ENCODE measurements around the gene CCDC40. TPM values are rescaled to one million over a fixed set of nuclear protein-coding genes. Genes with fewer than 3 reads are reported as not detected.

The CCDC40 gene
- total and polyA plus RNA-seq, 9 of the 15 experiments (the other 6 are each of a cell fraction or from before 2014, with no cell fraction given) = 0.07 to 0.33 TPM; not detected in 7

DNA sequence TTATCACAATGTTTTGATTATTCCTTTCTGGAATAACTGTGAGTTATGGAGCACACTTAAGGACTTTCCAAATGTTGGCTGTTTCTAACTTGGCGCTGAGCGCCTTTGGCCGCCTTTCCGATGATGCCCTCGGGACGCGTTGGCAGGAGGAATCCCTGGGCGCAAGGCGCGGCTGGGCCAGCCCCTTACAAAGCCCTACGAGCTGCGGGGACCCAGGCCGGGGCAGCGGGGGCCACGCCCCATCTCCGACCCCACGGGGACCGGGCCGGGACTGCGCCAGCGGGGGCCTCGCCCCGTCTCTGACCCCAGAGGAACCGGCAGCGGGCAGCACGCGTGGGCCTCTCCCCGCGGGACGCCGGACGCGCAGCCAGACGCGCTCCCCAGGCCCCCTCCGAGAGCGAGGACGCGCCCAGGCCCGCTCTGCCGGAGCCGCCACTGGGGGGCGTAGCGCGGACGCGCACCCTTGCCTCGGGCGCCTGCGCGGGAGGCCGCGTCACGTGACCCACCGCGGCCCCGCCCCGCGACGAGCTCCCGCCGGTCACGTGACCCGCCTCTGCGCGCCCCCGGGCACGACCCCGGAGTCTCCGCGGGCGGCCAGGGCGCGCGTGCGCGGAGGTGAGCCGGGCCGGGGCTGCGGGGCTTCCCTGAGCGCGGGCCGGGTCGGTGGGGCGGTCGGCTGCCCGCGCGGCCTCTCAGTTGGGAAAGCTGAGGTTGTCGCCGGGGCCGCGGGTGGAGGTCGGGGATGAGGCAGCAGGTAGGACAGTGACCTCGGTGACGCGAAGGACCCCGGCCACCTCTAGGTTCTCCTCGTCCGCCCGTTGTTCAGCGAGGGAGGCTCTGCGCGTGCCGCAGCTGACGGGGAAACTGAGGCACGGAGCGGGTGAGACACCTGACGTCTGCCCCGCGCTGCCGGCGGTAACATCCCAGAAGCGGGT, 64.8 kb downstream of the CCDC40 start, which contains the start of gene GAA (continued):
- no peak for TF ChIP-seq ZNF561 (CRISPR knock-in tag; conservative IDR thresholded peaks at IDR 0.05)
- no peak for TF ChIP-seq PML (IDR thresholded peaks at IDR 0.05; ENCODE audit: low read length)
- no peak for TF ChIP-seq ELF1 (tag; IDR thresholded peaks at IDR 0.05)
- no peak for TF ChIP-seq POLR2AphosphoS5 (IDR thresholded peaks at IDR 0.05; ENCODE audit: control insufficient read depth, insufficient read depth, low read depth, low read length)
- TF ChIP-seq, protein P1, sequence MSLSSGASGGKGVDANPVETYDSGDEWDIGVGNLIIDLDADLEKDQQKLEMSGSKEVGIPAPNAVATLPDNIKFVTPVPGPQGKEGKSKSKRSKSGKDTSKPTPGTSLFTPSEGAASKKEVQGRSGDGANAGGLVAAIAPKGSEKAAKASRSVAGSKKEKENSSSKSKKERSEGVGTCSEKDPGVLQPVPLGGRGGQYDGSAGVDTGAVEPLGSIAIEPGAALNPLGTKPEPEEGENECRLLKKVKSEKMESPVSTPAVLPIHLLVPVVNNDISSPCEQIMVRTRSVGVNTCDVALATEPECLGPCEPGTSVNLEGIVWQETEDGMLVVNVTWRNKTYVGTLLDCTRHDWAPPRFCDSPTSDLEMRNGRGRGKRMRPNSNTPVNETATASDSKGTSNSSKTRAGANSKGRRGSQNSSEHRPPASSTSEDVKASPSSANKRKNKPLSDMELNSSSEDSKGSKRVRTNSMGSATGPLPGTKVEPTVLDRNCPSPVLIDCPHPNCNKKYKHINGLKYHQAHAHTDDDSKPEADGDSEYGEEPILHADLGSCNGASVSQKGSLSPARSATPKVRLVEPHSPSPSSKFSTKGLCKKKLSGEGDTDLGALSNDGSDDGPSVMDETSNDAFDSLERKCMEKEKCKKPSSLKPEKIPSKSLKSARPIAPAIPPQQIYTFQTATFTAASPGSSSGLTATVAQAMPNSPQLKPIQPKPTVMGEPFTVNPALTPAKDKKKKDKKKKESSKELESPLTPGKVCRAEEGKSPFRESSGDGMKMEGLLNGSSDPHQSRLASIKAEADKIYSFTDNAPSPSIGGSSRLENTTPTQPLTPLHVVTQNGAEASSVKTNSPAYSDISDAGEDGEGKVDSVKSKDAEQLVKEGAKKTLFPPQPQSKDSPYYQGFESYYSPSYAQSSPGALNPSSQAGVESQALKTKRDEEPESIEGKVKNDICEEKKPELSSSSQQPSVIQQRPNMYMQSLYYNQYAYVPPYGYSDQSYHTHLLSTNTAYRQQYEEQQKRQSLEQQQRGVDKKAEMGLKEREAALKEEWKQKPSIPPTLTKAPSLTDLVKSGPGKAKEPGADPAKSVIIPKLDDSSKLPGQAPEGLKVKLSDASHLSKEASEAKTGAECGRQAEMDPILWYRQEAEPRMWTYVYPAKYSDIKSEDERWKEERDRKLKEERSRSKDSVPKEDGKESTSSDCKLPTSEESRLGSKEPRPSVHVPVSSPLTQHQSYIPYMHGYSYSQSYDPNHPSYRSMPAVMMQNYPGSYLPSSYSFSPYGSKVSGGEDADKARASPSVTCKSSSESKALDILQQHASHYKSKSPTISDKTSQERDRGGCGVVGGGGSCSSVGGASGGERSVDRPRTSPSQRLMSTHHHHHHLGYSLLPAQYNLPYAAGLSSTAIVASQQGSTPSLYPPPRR (CRISPR knock-in tag; IDR thresholded peaks at IDR 0.05; ENCODE audit: borderline replicate concordance) = 0 out of 2 replicates have a peak, but pooled peaks have one; percentile 53
- no peak for TF ChIP-seq HDAC8 (tag; IDR thresholded peaks at IDR 0.05)
- TF ChIP-seq ZNF57 (CRISPR knock-in tag; IDR thresholded peaks at IDR 0.05) = no peak
- TF ChIP-seq GATAD2A (IDR thresholded peaks at IDR 0.05) = peak; percentile 16; the same call in 1 of the 2 replicates
- TF ChIP-seq BACH1 (tag; IDR thresholded peaks at IDR 0.05) = no peak
- TF ChIP-seq CREBBP (IDR thresholded peaks at IDR 0.05; ENCODE audit: low read depth, low read length) = no peak
- peak; percentile 75; the same call in 1 of the 2 replicates for TF ChIP-seq CTBP1 (IDR thresholded peaks at IDR 0.05; ENCODE audit: borderline replicate concordance)
- TF ChIP-seq, protein P2, sequence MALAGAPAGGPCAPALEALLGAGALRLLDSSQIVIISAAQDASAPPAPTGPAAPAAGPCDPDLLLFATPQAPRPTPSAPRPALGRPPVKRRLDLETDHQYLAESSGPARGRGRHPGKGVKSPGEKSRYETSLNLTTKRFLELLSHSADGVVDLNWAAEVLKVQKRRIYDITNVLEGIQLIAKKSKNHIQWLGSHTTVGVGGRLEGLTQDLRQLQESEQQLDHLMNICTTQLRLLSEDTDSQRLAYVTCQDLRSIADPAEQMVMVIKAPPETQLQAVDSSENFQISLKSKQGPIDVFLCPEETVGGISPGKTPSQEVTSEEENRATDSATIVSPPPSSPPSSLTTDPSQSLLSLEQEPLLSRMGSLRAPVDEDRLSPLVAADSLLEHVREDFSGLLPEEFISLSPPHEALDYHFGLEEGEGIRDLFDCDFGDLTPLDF (CRISPR knock-in tag; IDR thresholded peaks at IDR 0.05) = no peak
- no peak for TF ChIP-seq KLF13 (tag; IDR thresholded peaks at IDR 0.05; ENCODE audit: borderline replicate concordance, low read depth)
- TF ChIP-seq, protein P3, sequence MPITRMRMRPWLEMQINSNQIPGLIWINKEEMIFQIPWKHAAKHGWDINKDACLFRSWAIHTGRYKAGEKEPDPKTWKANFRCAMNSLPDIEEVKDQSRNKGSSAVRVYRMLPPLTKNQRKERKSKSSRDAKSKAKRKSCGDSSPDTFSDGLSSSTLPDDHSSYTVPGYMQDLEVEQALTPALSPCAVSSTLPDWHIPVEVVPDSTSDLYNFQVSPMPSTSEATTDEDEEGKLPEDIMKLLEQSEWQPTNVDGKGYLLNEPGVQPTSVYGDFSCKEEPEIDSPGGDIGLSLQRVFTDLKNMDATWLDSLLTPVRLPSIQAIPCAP (CRISPR knock-in tag; IDR thresholded peaks at IDR 0.05; ENCODE audit: borderline replicate concordance) = no peak
- TF ChIP-seq PHF21A (IDR thresholded peaks at IDR 0.05; ENCODE audit: borderline replicate concordance, low read depth) = no peak
- TF ChIP-seq U2AF2 (optimal IDR thresholded peaks at IDR 0.05; ENCODE audit: low read depth, low read length) = no peak
- TF ChIP-seq RAD51 (IDR thresholded peaks at IDR 0.05; ENCODE audit: borderline replicate concordance, low read depth) = no peak
- TF ChIP-seq CCAR2 (IDR thresholded peaks at IDR 0.05; ENCODE audit: low read depth, low read length) = no peak
- no peak for TF ChIP-seq C11orf30 (IDR thresholded peaks at IDR 0.05; ENCODE audit: low read depth)
- TF ChIP-seq PYGO2 (tag; IDR thresholded peaks at IDR 0.05) = no peak
- TF ChIP-seq ZNF232 (CRISPR knock-in tag; IDR thresholded peaks at IDR 0.05) = no peak
- TF ChIP-seq PRMT5 (CRISPR knock-in tag; IDR thresholded peaks at IDR 0.05) = no peak

All from K562 (cell line).